Neural cell (in vitro differentiated cells): Measurements from ENCODE around the gene MMP24. TPM values are rescaled to one million over a fixed set of nuclear protein-coding genes. Genes with fewer than 3 reads are reported as not detected.

Source experiments
- H2AFZ ChIP-seq: fragments of 200-600, 300-800 bp; sonication (generic), shearing (Covaris generic); 2 replicates; pipeline ENCODE4 v1.6.0; 2014; ENCODE audit warnings: low read depth, mild to moderate bottlenecking, antibody characterized with exemption, low read length, moderate library complexity
- H3F3A ChIP-seq: fragments of 200-600 bp; shearing (Covaris generic); 2 replicates; pipeline ENCODE4 v1.6.1; 2016; ENCODE audit warnings: mild to moderate bottlenecking, moderate library complexity, mixed read lengths, antibody characterized with exemption, low read length; ENCODE audit not compliant: insufficient read depth, poor library complexity, severe bottlenecking
- H3K27ac ChIP-seq: fragments of 200-600, 300-800 bp; sonication (generic), shearing (Covaris generic); 2 replicates; pipeline ENCODE4 v1.5.1; 2014; ENCODE audit warnings: mild to moderate bottlenecking, low read length, moderate library complexity
- H3K27me3 ChIP-seq: fragments of 300-800, 200-600 bp; sonication (generic), shearing (Covaris generic); 2 replicates; pipeline ENCODE4 v1.6.0; 2014; ENCODE audit warnings: mild to moderate bottlenecking, low read depth, low read length, moderate library complexity; ENCODE audit not compliant: insufficient read depth
- H3K36me3 ChIP-seq: fragments of 300-800, 200-600 bp; sonication (generic), shearing (Covaris generic); 2 replicates; pipeline ENCODE4 v1.5.1; 2014; ENCODE audit warnings: mild to moderate bottlenecking, antibody characterized with exemption, low read length, moderate library complexity; ENCODE audit not compliant: insufficient read depth
- H3K4me2 ChIP-seq: fragments of 300-800, 200-600 bp; sonication (generic), shearing (Covaris generic); 2 replicates; pipeline ENCODE4 v1.6.0; 2014; ENCODE audit warnings: mild to moderate bottlenecking, low read length
- H3K4me3 ChIP-seq: fragments of 300-800, 200-600 bp; sonication (generic), shearing (Covaris generic); 2 replicates; pipeline ENCODE4 v1.5.1; 2014; ENCODE audit warnings: mild to moderate bottlenecking, low read length, moderate library complexity
- H3K79me2 ChIP-seq: fragments of 200-600 bp; shearing (Covaris generic); replicated peaks from 2 replicates; pipeline ENCODE4 v1.6.0; 2014; ENCODE audit warnings: mild to moderate bottlenecking, low read length, moderate library complexity; ENCODE audit not compliant: insufficient read depth
- H3K9ac ChIP-seq: fragments of 300-800, 200-600 bp; sonication (generic), shearing (Covaris generic); 2 replicates; pipeline ENCODE4 v1.6.1; 2016; ENCODE audit warnings: mild to moderate bottlenecking, low read length, mixed read lengths
- H3K9me2 ChIP-seq: fragments of 200-600 bp; shearing (Covaris generic); 2 replicates; pipeline ENCODE4 v1.6.1; 2016; ENCODE audit warnings: mild to moderate bottlenecking, low read length, mixed read lengths; ENCODE audit not compliant: insufficient read depth
- H3K9me3 ChIP-seq: fragments of 200-600, 300-800 bp; sonication (generic), shearing (Covaris generic); 2 replicates; pipeline ENCODE4 v1.6.1; 2016; ENCODE audit warnings: mild to moderate bottlenecking, mixed run types, low read length, moderate library complexity, mixed read lengths
- H4K20me1 ChIP-seq: fragments of 200-600 bp; shearing (Covaris generic); 2 replicates; pipeline ENCODE4 v1.6.1; 2016; ENCODE audit warnings: mild to moderate bottlenecking, mixed run types; ENCODE audit not compliant: insufficient read depth
- EP300 ChIP-seq: fragments of 450-650 bp; conservative IDR thresholded peaks from 2 replicates; pipeline ENCODE4 v1.6.1; 2014; ENCODE audit warnings: antibody characterized with exemption, mild to moderate bottlenecking, moderate library complexity; ENCODE audit not compliant: poor library complexity, severe bottlenecking
- EZH2 ChIP-seq: fragments of 200-600, 300-800 bp; shearing (Covaris generic), sonication (generic); IDR thresholded peaks from 2 replicates; pipeline ENCODE4 v1.6.1; 2014; ENCODE audit warnings: antibody characterized with exemption, low read length, borderline replicate concordance, mild to moderate bottlenecking; ENCODE audit not compliant: insufficient read depth, poor library complexity, severe bottlenecking
- MXI1 ChIP-seq: fragments of 450-650 bp; conservative IDR thresholded peaks from 2 replicates; pipeline ENCODE4 v1.6.1; 2014; ENCODE audit warnings: antibody characterized with exemption, mild to moderate bottlenecking; ENCODE audit not compliant: poor library complexity, severe bottlenecking
- POLR2AphosphoS5 ChIP-seq: IDR thresholded peaks from 2 replicates; pipeline ENCODE4 v1.6.1; 2012
- RAD21 ChIP-seq: fragments of 450-650 bp; conservative IDR thresholded peaks from 2 replicates; pipeline ENCODE4 v1.6.1; 2014; ENCODE audit warnings: antibody characterized with exemption, mild to moderate bottlenecking, moderate library complexity
- SMC3 ChIP-seq: fragments of 450-650 bp; conservative IDR thresholded peaks from 2 replicates; pipeline ENCODE4 v1.6.1; 2014; ENCODE audit warnings: antibody characterized with exemption, mild to moderate bottlenecking, moderate library complexity; ENCODE audit not compliant: poor library complexity
- TAF1 ChIP-seq: IDR thresholded peaks from 2 replicates; pipeline ENCODE4 v1.6.1; 2012; ENCODE audit warnings: low read depth
- polyA plus RNA-seq: library from polyadenylated mRNA; depleted of rRNA; stranded (reverse); fragments of >200 nt; gene quantifications from 2 replicates; pipeline ENCODE4 v1.2.3, GENCODE V29; 2014
- TF ChIP-seq, protein P1 (sequence below): fragments of 450-650 bp; IDR thresholded peaks from 2 replicates; pipeline ENCODE4 v1.5.1; 2014; ENCODE audit warnings: antibody characterized with exemption, mild to moderate bottlenecking, moderate library complexity; ENCODE audit not compliant: poor library complexity, severe bottlenecking
- TF ChIP-seq, protein P2 (sequence below): IDR thresholded peaks from 2 replicates; pipeline ENCODE4 v1.6.1; 2012; ENCODE audit warnings: borderline replicate concordance

MMP24 gene
- polyA plus RNA-seq, 1 donor from 2014 or later = 57.4 TPM

DNA sequence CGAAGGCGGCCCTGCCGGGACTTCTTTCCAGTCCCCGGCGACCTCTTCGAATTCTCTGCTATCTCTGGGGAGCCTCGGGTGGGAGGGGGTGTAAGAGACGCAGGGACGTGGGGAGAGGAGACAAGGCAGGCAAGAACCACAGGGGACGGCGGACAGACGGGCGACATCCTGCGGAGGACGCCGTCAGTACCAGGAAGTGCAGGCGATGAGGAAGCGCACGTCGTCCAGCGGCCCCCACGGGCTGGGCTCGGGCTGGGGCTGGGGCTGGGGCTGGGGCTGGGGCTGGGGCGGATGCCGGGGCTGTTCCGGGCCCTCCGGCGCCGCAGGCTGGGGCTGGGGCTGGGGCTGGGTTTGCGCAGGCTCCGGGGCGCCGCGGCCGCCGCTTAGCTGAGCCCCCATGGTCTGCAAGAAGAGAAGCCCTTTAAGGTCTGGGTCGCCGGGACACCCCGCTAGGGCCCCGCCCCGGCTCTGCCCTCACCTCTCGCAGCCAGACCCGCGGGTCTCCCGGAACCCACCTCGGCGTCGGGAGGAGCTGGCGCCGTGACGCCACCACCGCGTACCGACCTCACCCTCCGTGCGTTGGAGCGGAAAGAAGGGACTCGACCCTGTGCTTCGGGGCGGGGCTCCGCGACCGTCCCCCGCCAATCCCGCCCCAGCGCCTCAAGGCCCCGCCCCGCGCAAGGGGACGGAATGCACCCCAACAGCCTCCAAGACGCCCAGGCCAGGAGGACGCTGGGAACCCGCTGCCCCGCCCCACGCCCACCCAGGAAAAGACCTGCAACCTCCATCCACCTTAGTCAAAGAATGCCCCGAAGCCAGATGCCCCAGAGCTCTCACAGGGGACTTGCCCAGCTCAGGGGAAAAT lies 51.3 kb downstream of the MMP24 start, which contains the start of gene MMP24OS:
Gene MMP24OS (minus strand): TSS at position 592 of the 865 bp plus-strand sequence. CDS start 193 bp downstream, at position 399.
- Histone ChIP-seq H3K27ac (peak within 1 kb of the TSS; percentile 72), H3K4me2 (peak within 1 kb of the TSS; percentile 92), H3F3A (no peaks in the 10 kb centered on the region), H3K4me3 (peak within 1 kb of the TSS; percentile 77), H3K27me3 (no peaks in the 10 kb centered on the region), H3K9ac (peak within 1 kb of the TSS; percentile 83), H2AFZ (peak within 1 kb of the TSS; percentile 40), H3K79me2 (peaks cover 10% of the 10 kb centered on the region), H3K36me3 (no peaks in the 10 kb centered on the region), H3K9me3 (no peaks in the 10 kb centered on the region), H4K20me1 (no peaks in the 10 kb centered on the region), H3K9me2 (no peaks in the 10 kb centered on the region)
- TF ChIP-seq EZH2 (no peak), SMC3 (no peak), POLR2AphosphoS5 (peak; percentile 76), TAF1 (no peak), EP300 (no peak), RAD21 (no peak), MXI1 (peak; percentile 32)
- TF ChIP-seq, protein P1, sequence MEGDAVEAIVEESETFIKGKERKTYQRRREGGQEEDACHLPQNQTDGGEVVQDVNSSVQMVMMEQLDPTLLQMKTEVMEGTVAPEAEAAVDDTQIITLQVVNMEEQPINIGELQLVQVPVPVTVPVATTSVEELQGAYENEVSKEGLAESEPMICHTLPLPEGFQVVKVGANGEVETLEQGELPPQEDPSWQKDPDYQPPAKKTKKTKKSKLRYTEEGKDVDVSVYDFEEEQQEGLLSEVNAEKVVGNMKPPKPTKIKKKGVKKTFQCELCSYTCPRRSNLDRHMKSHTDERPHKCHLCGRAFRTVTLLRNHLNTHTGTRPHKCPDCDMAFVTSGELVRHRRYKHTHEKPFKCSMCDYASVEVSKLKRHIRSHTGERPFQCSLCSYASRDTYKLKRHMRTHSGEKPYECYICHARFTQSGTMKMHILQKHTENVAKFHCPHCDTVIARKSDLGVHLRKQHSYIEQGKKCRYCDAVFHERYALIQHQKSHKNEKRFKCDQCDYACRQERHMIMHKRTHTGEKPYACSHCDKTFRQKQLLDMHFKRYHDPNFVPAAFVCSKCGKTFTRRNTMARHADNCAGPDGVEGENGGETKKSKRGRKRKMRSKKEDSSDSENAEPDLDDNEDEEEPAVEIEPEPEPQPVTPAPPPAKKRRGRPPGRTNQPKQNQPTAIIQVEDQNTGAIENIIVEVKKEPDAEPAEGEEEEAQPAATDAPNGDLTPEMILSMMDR = no peak
- TF ChIP-seq, protein P2, sequence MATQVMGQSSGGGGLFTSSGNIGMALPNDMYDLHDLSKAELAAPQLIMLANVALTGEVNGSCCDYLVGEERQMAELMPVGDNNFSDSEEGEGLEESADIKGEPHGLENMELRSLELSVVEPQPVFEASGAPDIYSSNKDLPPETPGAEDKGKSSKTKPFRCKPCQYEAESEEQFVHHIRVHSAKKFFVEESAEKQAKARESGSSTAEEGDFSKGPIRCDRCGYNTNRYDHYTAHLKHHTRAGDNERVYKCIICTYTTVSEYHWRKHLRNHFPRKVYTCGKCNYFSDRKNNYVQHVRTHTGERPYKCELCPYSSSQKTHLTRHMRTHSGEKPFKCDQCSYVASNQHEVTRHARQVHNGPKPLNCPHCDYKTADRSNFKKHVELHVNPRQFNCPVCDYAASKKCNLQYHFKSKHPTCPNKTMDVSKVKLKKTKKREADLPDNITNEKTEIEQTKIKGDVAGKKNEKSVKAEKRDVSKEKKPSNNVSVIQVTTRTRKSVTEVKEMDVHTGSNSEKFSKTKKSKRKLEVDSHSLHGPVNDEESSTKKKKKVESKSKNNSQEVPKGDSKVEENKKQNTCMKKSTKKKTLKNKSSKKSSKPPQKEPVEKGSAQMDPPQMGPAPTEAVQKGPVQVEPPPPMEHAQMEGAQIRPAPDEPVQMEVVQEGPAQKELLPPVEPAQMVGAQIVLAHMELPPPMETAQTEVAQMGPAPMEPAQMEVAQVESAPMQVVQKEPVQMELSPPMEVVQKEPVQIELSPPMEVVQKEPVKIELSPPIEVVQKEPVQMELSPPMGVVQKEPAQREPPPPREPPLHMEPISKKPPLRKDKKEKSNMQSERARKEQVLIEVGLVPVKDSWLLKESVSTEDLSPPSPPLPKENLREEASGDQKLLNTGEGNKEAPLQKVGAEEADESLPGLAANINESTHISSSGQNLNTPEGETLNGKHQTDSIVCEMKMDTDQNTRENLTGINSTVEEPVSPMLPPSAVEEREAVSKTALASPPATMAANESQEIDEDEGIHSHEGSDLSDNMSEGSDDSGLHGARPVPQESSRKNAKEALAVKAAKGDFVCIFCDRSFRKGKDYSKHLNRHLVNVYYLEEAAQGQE = peak; percentile 45

DNA sequence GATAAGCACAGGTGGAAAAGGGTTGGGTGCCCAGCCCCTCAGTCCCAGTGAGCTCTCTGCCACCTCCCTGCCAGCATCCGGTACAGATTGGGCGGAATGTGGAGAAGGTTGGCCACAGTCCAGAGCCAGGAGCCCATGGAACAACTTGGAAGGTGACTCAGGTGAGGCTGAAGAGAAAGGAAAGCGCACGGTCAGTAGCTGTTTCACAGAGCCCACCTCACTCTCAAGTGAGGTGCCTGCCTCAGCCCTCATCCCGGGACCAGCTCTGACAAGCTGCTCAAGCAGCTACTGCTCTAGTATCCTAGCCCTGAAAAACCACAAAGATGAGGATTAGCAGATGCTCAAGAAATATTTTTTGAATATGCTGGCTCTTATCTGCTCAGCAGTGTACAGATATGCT lies 52.5 kb downstream of the MMP24 start:
- Histone ChIP-seq H4K20me1 (no peaks in the 10 kb centered on the region), H3K9me3 (no peaks in the 10 kb centered on the region), H3K27ac (no peak overlapping the region), H3K79me2 (peaks cover 20% of the 10 kb centered on the region), H3K9me2 (no peaks in the 10 kb centered on the region), H3F3A (no peaks in the 10 kb centered on the region), H3K9ac (no peak overlapping the region), H3K27me3 (no peaks in the 10 kb centered on the region), H3K36me3 (no peaks in the 10 kb centered on the region), H3K4me2 (no peak overlapping the region), H2AFZ (no peak overlapping the region), H3K4me3 (no peak overlapping the region)
- TF ChIP-seq POLR2AphosphoS5 (no peak), SMC3 (no peak), RAD21 (no peak), MXI1 (no peak), EP300 (no peak), EZH2 (no peak), TAF1 (no peak)
- TF ChIP-seq, protein P2 = no peak
- TF ChIP-seq, protein P1 = no peak
